HG03442 (cell line): Measurements from ENCODE around the gene CD9.

Experiments used
- ATAC-seq: cut with Tn5 transposase; IDR thresholded peaks from one replicate; pipeline ENCODE4 v1.9.1; 2021; ENCODE audit warnings: mild to moderate bottlenecking, moderate library complexity; ENCODE audit not compliant: unreplicated experiment

The CD9 gene

DNA sequence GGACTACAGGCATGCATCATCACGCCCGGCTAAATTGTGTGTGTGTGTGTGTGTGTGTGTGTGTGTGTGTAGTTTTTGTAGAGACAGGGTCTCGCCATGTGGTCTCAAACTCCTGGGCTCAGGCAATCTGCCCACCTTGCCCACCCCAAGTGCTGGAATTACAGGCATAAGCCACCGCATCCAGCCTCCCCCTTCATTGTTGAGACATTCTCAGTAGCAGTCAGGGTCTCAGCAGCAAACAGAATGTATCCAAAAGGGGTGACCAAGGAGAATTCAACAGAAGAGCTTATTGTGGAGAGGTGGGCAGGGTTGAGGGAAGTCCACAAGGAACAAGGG lies 73.0 kb downstream of the CD9 start:
- ATAC-seq: no peak

GRCh38 chr12:6273541-6274230 lies 73.5 kb downstream of the CD9 start:
- ATAC-seq: no peak

DNA sequence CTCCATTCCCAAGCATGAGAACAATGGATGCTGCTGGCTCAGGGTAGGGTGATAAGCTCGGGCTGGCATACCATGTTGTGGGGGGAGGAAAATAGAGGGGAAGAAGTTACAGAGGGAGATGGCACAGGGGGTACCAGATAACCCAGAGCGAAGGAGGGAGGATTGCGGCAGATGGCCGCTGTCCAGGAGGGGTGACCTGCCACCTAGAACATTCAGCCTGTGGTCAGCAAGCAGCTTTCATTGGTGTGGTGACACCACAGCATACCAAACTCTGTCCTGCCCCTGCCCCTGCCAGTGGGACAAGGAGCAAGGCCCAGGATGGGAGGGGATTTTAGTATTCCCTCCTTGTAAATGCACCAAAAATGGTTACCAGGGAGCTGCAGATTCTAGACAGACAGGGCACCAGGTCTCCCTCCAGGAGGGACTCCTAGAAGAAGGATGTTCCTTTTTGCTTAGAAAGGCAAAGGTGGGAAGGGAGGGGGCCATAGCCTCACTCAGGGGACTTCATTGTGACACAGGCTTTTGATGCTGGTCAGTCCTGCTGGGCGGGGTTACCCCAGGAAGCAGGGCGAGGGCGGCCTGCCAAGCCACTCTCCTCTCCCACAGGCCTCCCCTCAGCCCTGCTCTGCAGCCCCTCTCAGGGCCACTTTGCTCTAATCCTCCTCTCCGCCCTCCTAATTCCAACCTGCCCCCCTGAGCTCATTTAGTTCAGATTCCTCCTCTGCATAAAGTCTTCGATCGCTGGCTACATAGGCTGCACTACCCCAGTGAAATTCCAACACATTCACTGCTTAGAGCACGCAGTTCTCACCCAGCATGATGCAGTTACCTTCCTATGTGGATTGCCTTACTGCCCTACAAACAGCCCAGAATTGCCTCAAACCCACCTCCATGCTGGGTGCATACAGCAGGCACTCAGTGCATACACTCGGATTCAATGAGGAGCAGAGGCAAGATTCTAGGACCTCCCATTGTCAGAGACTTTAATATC lies 74.3 kb downstream of the CD9 start:
- ATAC-seq: no peak

DNA sequence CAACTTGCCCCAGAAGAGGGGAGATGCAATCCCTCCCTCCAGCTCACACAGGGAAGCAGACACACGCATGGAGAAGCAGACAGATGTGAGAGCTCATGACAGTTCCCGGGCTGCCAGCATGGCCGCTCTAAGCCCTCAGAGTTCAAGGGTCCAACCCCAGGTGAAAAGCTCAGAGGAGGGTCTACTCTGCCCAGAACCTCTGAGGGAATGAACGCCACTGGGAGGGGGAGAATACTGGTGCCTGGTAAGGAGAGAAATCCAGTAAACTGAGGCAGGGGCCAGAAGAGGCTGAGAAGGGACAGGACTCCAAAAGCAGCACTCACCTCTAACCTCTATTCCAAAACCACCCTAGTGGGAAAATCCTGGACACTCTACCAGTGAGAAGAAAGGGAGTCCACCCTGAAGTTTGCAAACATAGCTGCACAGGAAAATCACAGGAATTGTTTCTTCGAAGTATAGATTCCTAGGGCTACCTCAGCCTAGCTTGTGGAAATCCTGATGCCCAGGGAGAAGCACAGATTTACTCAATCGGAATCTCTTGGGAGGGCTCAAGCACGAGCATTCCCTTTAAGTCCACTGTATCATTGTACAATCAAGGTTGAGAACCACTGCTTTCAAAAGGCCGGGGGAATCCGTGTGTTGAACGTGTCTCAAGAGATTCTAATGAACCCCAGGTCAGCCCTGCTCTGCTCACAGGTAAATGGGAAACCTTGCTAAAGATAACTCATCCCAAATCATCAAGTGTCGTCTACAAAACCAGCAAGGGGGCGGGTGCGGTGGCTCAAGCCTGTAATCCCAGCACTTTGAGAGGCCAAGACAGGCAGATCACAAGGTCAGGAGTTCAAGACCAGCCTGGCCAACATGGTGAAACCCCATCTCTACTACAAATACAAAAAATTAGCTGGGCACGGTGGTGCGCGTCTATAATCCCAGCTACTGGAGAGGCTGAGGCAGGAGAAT lies 76.0 kb downstream of the CD9 start:
- ATAC-seq: no peak

GRCh38 chr12:6276956-6277620 lies 76.9 kb downstream of the CD9 start:
- no peak for ATAC-seq

- peak; percentile 30 for ATAC-seq
Measured at GRCh38 chr12:6277982-6278438, 77.8 kb downstream of the CD9 start.

- ATAC-seq: peak; percentile 72
Measured at GRCh38 chr12:6278439-6279255, 78.4 kb downstream of the CD9 start.

- no peak for ATAC-seq
Measured at GRCh38 chr12:6279256-6279628, 79.0 kb downstream of the CD9 start.

GRCh38 chr12:6279631-6280030 lies 79.4 kb downstream of the CD9 start:
- ATAC-seq: no peak

- no peak for ATAC-seq
Measured at GRCh38 chr12:6280053-6280469, 79.9 kb downstream of the CD9 start.

GRCh38 chr12:6280672-6281071 lies 80.5 kb downstream of the CD9 start:
- ATAC-seq: no peak

DNA sequence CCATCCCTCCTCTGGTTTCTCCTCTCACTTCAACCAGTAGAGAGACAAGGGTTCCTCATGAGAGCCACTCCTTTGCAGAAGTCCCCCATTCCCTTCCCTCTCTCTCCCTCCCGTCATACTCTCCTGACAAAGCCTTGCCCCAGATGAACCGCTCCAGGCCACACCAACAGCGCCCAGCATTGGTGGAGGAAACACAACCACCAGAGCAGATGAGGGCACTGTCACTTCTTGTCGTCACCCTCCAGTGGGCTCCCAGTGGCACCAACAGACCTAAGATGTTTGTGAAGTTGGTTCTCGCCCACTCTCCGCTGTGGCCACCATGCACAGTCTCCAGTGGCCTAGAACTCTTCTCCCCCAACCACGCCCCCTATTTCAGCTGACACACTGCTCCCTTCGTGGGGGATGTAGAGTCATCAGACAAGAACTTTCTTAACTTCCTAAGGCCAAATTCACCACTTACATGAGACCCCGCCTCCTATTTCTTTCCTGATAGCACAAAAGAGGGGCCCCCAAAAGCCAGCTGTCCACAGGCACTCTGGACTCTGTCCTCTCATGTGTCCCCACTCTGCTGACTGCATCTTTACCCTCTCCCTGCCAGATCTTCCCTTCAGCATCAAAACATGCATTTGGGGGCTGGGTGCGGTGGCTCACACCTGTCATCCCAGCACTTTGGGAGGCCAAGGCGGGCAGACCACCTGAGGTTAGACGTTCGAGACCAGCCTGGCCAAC lies 81.0 kb downstream of the CD9 start:
- no peak for ATAC-seq

GRCh38 chr12:6282453-6282840 lies 82.2 kb downstream of the CD9 start:
- no peak for ATAC-seq

- ATAC-seq: no peak
Measured at GRCh38 chr12:6284273-6284672, 84.1 kb downstream of the CD9 start.

DNA sequence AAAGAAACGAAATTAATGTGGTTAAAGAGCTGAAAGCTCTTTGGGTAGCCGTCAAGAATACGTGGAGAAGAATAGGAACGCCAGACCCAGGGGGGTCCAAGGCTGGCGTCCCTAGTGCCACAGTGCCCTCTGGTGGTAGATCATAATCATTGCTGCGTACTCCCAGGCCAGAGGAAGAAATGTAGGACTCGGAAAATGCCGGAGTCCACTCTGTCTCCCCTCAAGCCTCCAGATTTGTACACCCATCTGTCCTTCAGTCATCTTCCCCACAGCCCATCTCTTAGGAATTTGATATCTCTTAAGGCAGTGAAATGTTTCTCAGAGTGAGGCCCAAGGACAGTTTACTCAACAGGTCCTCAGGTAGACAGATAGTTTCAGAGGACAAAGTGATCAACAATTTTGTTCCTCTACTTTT lies 84.9 kb downstream of the CD9 start:
- no peak for ATAC-seq

- ATAC-seq: no peak
Measured at GRCh38 chr12:6285532-6286306, 85.5 kb downstream of the CD9 start.
